ENCODE results near the gene NDUFB10.
A peak's percentile ranks its signal among the peaks of the same experiment; 100 is the strongest.

Gene NDUFB10

GRCh38 chr16:1963806-1964505, 4.6 kb downstream of the NDUFB10 start:
- Histone ChIP-seq H3K9me3 (ENCODE audit: low read length) (no peaks in the 10 kb centered on the region), H3K4me2 (ENCODE audit: low read length) (peak overlapping the region; percentile 97), H3F3A (ENCODE audit: insufficient read depth, low read length) (peaks cover 16% of the 10 kb centered on the region), H3K9ac (ENCODE audit: low read length) (peak overlapping the region; percentile 99), H2AFZ (ENCODE audit: low read length) (no peak overlapping the region), H3K4me3 (ENCODE audit: low read depth, low read length, poor library complexity, severe bottlenecking) (peak overlapping the region; percentile 97), H3K27ac (ENCODE audit: low read depth, low read length, poor library complexity, severe bottlenecking) (peak overlapping the region; percentile 84), H3K4me1 (ENCODE audit: insufficient read depth, low read length, severe bottlenecking) (peaks cover 45% of the 10 kb centered on the region), H4K20me1 (ENCODE audit: insufficient read depth, low read length) (no peaks in the 10 kb centered on the region), H3K36me3 (ENCODE audit: insufficient read depth, low read length) (peaks cover 35% of the 10 kb centered on the region), H3K79me2 (ENCODE audit: insufficient read depth, low read length) (peaks cover 21% of the 10 kb centered on the region), H3K9me2 (ENCODE audit: low read depth, low read length) (no peaks in the 10 kb centered on the region), H3K27me3 (ENCODE audit: insufficient read depth, low read length) (no peaks in the 10 kb centered on the region)
- TF ChIP-seq EZH2 (IDR thresholded peaks at IDR 0.05; ENCODE audit: borderline replicate concordance, low read length) (no peak), CTCF (IDR thresholded peaks at IDR 0.05; ENCODE audit: low read length) (peak; percentile 29)

GRCh38 chr16:1964506-1965395, 5.4 kb downstream of the NDUFB10 start, which contains the start of gene RPS2:
Gene RPS2 (minus strand): TSS chr16:1964826. CDS start chr16:1964625, 201 bp downstream.
- H3K4me1 ChIP-seq (ENCODE audit: insufficient read depth, low read length, severe bottlenecking) = peaks cover 42% of the 10 kb centered on the region
- H3K9ac ChIP-seq (ENCODE audit: low read length) = peak within 1 kb of the TSS; percentile 99
- no peaks in the 10 kb centered on the region for H3K9me3 ChIP-seq (ENCODE audit: low read length)
- TF ChIP-seq EZH2 (IDR thresholded peaks at IDR 0.05; ENCODE audit: borderline replicate concordance, low read length) = no peak
- TF ChIP-seq CTCF (IDR thresholded peaks at IDR 0.05; ENCODE audit: low read length) = no peak; the same call in 1 of the 2 replicates
- H3K36me3 ChIP-seq (ENCODE audit: insufficient read depth, low read length) = peaks cover 35% of the 10 kb centered on the region
- peak within 1 kb of the TSS; percentile 97 for H3K4me3 ChIP-seq (ENCODE audit: low read depth, low read length, poor library complexity, severe bottlenecking)
- no peaks in the 10 kb centered on the region for H4K20me1 ChIP-seq (ENCODE audit: insufficient read depth, low read length)
- H3K9me2 ChIP-seq (ENCODE audit: low read depth, low read length) = no peaks in the 10 kb centered on the region
- H3K27ac ChIP-seq (ENCODE audit: low read depth, low read length, poor library complexity, severe bottlenecking) = peak within 1 kb of the TSS; percentile 84
- H3K27me3 ChIP-seq (ENCODE audit: insufficient read depth, low read length) = no peaks in the 10 kb centered on the region
- peaks cover 16% of the 10 kb centered on the region for H3F3A ChIP-seq (ENCODE audit: insufficient read depth, low read length)
- no peak within 1 kb of the TSS for H2AFZ ChIP-seq (ENCODE audit: low read length)
- peak within 1 kb of the TSS; percentile 97 for H3K4me2 ChIP-seq (ENCODE audit: low read length)
- H3K79me2 ChIP-seq (ENCODE audit: insufficient read depth, low read length) = peaks cover 21% of the 10 kb centered on the region

GRCh38 chr16:1965396-1966001, 6.2 kb downstream of the NDUFB10 start:
- Histone ChIP-seq H3F3A (ENCODE audit: insufficient read depth, low read length) (peaks cover 16% of the 10 kb centered on the region), H3K4me3 (ENCODE audit: low read depth, low read length, poor library complexity, severe bottlenecking) (peak overlapping the region; percentile 97), H3K9ac (ENCODE audit: low read length) (peak overlapping the region; percentile 88), H4K20me1 (ENCODE audit: insufficient read depth, low read length) (no peaks in the 10 kb centered on the region), H3K4me1 (ENCODE audit: insufficient read depth, low read length, severe bottlenecking) (peaks cover 43% of the 10 kb centered on the region), H3K27ac (ENCODE audit: low read depth, low read length, poor library complexity, severe bottlenecking) (peak overlapping the region; percentile 18), H3K4me2 (ENCODE audit: low read length) (peak overlapping the region; percentile 72), H3K79me2 (ENCODE audit: insufficient read depth, low read length) (peaks cover 21% of the 10 kb centered on the region), H3K9me2 (ENCODE audit: low read depth, low read length) (no peaks in the 10 kb centered on the region), H3K9me3 (ENCODE audit: low read length) (no peaks in the 10 kb centered on the region), H3K36me3 (ENCODE audit: insufficient read depth, low read length) (peaks cover 35% of the 10 kb centered on the region), H3K27me3 (ENCODE audit: insufficient read depth, low read length) (no peaks in the 10 kb centered on the region), H2AFZ (ENCODE audit: low read length) (no peak overlapping the region)
- no peak for TF ChIP-seq CTCF (IDR thresholded peaks at IDR 0.05; ENCODE audit: low read length)
- TF ChIP-seq EZH2 (IDR thresholded peaks at IDR 0.05; ENCODE audit: borderline replicate concordance, low read length) = no peak
